ENCODE results near the gene UBD.

Gene UBD

DNA sequence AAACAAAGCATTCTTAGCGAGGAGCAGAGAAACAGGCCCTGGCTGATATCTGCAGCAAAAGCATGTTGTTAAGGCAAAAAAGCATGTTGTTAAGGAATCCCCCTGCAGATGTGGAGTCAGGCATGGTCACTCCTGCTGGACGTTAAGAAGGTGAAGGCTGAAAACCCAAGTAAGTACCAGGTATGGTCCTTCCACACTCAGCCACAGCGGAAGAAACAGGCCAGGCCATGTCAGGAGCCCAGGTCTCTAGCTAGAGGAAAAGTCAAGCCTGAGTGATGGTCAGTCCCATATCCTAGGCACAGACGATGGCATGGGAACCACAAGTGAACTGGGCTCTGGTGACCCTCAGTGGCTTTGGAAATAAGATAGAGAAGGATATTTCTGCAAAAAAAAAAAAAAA is 39.3 kb downstream of the UBD start:
- no peak for DNase-seq

DNA sequence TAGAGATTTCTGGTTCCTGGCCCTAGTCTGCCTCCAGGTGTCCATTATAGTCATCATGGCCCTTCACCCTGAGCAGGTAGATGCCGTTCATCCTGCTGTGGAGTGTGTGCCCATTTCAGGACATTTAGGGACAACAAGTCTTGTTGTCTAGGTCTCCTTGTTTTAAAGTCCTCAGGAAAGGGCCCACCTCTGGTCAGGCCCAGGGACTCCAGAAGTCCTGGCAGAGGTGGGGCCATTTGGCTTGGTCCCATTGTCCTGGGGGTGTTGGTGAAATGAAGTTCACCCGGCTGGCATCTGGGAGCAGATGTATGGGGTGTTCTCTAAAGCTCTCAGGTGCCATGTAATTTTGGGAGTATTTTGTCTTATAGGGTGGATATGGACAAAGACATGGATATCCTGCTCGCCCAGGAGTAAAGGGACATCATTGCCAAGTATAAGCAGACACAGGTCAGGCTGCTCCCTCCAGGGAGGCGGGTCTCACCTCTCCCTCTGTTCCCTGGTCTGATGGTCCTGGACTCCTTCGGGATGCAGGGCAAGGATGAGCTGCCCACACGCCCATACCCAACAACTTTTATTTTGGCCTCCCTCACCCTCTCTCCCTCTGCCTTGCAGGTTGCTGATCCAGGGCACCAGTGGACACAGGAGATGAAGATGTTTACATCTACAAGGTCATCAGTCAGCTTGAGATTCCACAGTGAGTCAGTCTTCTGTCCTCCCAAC is 40.1 kb downstream of the UBD start:
- no peak for DNase-seq

DNA sequence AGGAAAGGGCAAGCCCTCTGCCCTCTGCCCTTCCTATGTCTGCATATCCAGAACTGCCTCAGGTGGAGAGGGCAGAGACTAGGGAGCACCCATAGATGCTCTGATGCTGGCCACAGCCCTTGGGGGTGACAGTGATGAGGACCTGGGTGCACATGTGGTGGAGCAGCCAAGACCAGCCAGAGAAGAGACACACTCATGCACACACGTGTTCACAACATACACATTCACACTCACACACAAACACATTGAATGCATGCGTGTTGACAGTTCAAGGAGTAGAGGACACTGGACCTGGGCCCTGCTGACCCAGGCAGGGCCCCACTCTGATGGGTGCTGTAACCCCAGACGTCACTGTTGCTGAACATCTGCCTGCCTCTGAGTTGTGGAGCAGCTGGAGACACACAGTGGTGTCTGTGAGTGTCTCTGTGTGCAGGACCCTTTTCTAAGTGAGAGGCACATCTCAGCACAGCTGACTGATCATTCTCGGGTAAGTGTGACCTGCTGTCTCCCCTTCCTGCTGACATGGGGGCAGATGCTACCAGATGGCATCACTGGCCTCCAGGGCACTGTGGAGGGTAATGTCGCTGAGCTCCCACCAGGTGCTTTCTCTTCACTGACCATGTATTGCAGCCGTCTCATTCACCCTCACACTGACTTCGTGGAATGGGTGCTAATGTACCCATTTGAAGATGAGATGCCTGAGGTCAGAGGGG is 41.6 kb downstream of the UBD start:
- DNase-seq: no peak

DNA sequence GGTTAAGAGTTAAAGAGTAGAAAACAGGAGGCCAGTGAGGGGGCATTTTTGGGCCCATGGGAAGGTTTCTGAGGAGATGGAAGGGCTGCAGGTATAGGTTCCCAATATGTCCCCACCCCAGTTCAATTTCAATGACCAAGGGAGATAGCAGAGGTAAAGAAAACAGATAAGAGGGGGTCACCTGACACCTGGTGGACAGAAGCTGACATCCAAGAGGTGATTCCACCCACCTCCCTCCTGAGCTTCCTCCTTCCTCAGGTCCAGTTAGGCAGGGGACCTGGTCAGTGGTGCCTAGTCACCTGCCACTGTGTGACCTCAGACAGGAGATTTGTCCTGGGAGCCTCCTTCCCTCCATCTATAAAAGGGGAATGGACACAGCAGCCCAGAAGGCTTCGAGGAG is 42.3 kb downstream of the UBD start:
- DNase-seq: no peak

DNA sequence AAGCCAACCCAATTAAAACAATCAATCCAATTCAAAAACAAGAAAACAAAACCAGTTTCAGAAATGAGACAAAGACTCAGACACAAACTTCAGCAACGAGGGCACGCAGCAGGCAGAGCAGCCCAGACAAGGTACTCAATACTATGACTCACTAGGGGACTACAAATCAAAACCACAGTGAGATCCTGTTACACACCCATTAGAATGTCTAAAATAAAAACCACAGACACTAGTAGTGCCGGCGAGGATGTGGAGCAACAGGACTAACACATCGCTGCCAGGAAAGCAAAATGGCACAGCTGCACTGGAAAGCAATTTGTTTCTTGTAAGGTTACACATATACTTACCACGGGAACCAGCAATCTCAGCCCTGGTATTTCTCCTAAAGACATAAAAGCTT is 43.4 kb downstream of the UBD start:
- no peak for DNase-seq

DNA sequence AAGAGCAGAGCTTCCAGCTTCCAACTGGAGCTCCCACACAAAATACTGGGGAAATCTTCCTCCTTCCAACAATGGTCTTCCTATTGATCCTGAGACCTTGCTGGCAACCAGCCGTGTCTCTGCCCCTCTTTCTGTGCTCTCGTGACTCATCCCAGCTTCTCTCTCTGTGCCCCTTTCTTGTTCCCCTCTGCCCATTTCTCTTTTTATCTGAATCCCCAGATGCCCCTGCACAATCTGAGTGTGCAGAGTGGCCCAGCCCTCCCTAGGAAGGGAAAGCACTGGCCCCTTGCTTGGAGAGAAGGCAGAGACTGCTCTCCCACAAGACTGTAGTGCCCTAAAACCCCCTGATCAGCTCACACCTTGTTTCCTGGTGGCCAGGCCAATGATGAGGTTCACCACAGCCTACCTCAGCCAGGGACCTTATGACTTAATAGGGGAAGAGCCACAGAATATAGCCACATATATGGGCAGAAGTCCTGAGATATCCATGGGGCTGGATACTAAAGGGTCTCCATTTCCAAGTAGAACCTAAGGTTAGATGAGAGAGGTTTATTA is 48.7 kb downstream of the UBD start:
- no peak for DNase-seq

DNA sequence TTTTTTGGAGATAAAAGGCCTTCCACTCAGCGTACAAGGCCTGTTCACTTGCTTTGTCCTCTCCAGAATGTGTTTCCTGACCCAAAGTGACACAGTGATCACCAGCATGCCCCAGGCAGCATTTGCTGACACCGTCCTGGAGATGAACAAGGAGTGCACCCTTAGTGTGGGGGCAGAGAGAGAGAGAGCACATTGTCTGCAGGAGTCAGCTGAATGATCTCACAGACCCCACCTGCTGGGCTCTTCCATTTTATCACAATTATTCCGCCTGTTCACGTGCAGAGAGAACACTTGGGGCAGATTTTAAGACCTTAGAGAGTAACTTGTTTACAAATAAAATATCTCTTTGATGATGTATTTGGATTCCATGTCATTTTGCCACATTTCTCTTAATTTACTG is 49.3 kb downstream of the UBD start:
- no peak for DNase-seq

DNA sequence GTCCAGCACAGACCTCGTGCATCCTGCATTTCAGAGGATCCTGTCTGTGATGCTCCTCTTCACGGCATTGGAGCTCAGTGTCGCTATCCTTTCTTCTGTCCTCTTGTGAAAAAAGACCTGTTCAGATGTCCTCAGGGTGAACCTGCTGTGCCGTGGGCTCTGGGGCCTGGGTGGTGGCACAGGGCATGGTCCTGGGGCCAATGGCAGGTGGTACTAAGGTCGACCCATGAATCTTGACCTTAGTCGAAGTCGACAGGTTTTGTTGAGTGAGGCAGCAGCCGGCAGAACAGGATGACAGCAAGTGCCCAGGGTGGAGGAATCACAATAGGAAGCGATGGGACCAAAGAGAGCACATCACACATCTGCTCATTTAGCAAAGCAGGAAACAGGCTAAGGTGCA is 49.8 kb downstream of the UBD start:
- no peak for DNase-seq

DNA sequence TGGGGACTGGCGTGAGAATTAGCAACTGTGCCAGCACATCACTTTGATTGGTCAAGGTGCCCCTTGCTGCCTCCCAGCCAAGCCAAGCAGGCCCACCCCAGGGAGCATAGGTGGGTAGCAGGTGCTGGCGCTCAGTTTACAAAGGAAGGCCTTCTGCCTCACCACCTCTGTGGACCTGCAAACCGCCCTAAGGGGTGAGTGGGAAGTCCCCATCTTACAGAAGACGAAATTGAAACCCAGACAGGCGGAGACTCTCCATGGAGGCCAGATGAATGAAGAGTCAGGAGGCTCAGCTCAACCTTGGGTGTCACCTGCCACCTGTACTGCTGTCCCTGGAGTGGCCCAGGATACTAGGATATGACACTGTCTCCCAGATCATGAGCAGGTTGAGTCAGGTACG is 50.3 kb downstream of the UBD start:
- no peak for DNase-seq

DNA sequence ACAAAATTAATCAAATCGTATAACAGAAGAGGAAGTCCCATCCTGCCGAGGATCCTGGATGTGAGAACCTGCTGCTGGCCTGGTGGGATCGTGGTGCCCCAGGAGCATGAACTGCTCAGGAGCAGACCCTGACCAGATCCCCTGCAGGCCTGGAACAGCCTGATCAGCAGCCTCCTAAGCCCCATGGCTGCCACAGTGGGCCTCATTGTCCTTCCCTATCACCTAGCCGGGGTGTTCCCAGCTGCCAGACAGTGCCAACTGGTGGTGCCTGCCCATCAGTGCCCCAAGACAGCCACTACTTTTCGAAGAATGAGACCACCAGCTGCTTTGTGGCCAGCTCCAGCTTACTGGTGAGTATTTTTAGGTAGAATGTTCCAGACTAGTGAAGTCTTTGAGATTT is 52.2 kb downstream of the UBD start:
- no peak for DNase-seq

DNA sequence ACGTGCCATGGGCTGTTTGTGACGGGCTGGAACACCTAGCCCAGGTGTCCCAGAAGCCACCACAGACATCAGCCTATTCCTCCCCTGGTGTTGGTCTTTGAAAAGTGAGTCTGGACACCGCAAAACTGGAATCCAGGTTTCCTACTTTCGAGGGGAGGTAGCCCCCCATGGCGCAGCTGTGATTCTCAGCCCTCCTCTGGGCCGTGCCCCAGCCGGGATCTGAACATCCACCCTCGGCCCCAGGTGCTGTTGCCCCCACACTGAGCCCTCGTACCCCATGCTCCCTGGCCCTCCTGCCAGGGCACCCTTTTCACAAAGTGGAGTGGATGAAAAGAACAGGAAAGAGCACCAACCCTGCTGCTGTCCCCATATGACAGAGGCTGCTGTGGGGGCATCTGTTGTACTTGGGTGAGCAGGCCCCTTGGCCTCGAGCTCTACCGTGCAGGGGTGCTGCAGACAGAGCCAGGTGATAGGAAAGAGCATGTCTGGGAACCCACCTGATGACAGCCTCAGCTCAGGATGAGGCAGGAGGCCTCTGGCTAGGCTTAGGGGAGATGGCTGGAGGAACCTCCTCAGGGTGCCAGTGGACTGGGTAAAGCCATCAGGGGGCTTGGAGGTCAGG is 53.0 kb downstream of the UBD start:
- DNase-seq: no peak

DNA sequence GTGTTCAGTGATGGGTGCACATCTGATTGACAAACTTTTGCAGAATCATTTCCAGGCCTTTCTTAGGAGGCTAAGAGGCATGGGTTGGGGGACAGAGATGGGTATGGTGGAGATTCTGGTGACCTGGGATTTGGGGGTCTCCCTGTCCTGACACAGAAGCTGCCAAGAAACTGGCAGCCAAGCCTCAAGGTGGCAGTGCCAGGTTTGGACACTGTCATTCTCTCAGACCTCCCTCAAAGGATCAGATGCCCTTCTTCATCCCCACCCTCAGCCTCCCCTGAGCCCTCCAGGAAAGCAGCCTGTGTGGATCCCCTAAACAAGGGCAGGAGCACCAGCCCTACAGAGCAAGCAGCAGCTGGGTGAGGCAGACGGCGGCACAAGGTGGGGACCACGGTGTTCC is 53.7 kb downstream of the UBD start:
- DNase-seq: no peak

Measured in stimulated activated CD4-positive, alpha-beta T cell treated with anti-CD3 and anti-CD28 coated beads, Interleukin-2, amount 100 ng/mL, for 48 hours (primary cell).